Osteocyte (in vitro differentiated cells): Measurements from ENCODE around the gene FDXR. TPM values are rescaled to one million over a fixed set of nuclear protein-coding genes. Genes with fewer than 3 reads are reported as not detected.
A peak's percentile ranks its signal among the peaks of the same experiment; 100 is the strongest.

Source experiments
- DNase-seq: peaks from one replicate; pipeline ENCODE4 v3.0.0; 2021; ENCODE audit warnings: mixed read lengths; ENCODE audit not compliant: unreplicated experiment; ENCODE audit errors: extremely low spot score
- H3K27ac Mint-ChIP-seq: one replicate; pipeline ENCODE4 v1.8.0; 2021; ENCODE audit warnings: mild to moderate bottlenecking, mixed read lengths; ENCODE audit not compliant: unreplicated experiment
- H3K27me3 Mint-ChIP-seq: one replicate; pipeline ENCODE4 v1.8.0; 2021; ENCODE audit warnings: mixed read lengths; ENCODE audit not compliant: unreplicated experiment
- H3K36me3 Mint-ChIP-seq: one replicate; pipeline ENCODE4 v1.8.0; 2021; ENCODE audit warnings: mixed read lengths; ENCODE audit not compliant: unreplicated experiment
- H3K4me1 Mint-ChIP-seq: one replicate; pipeline ENCODE4 v1.8.0; 2021; ENCODE audit warnings: mixed read lengths; ENCODE audit not compliant: unreplicated experiment
- H3K4me3 Mint-ChIP-seq: one replicate; pipeline ENCODE4 v1.8.0; 2021; ENCODE audit warnings: mild to moderate bottlenecking, moderate library complexity, mixed read lengths; ENCODE audit not compliant: unreplicated experiment
- H3K9me3 Mint-ChIP-seq: one replicate; pipeline ENCODE4 v1.8.0; 2021; ENCODE audit warnings: mixed read lengths; ENCODE audit not compliant: unreplicated experiment
- total RNA-seq: library from RNA; stranded (reverse); gene quantifications from 2 replicates; pipeline ENCODE4 v1.2.1, GENCODE V29; 2021
- TF ChIP-seq, protein P1 (sequence below): fragments of 200-600 bp; sonication (generic); IDR thresholded peaks from 2 replicates; pipeline ENCODE4 v1.5.0; 2021; ENCODE audit warnings: antibody characterized with exemption, mild to moderate bottlenecking, moderate library complexity

The FDXR gene
- total RNA-seq, 1 donor from 2014 or later = 11.2 TPM

DNA sequence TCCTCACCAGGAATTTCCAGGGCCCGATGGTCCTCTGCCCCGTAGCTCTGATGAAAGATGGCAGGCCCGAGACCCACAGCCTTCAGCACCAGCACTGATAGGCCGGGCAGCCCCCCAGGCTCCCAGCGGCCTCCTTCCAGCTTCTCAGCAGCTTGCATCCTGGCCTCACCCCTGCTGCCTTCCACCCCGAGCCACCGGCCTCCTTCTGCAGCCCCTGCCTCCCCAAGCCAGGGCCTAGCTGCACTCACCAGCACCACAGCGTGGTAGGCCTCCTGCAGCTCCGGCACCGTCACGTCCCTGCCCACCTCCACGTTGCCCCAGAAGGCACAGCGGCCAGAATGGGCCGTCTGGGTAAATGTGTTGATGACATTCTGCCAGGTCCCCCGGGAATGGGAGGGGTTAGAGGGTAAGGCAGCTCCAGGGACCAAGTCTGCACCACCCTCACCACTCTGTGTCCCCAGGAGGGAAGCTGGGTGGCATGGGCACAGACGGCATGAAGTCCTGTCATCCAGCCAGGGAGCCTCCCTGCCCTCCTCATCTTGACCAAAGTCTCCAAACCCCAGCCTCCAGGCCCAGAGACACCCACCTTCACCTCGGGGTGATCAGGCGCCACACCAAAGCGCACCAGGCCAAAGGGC is 6.5 kb downstream of the FDXR start:
- Mint-ChIP-seq H3K9me3 (no peaks in the 10 kb centered on the region), H3K27ac (no peak overlapping the region)
- TF ChIP-seq, protein P1, sequence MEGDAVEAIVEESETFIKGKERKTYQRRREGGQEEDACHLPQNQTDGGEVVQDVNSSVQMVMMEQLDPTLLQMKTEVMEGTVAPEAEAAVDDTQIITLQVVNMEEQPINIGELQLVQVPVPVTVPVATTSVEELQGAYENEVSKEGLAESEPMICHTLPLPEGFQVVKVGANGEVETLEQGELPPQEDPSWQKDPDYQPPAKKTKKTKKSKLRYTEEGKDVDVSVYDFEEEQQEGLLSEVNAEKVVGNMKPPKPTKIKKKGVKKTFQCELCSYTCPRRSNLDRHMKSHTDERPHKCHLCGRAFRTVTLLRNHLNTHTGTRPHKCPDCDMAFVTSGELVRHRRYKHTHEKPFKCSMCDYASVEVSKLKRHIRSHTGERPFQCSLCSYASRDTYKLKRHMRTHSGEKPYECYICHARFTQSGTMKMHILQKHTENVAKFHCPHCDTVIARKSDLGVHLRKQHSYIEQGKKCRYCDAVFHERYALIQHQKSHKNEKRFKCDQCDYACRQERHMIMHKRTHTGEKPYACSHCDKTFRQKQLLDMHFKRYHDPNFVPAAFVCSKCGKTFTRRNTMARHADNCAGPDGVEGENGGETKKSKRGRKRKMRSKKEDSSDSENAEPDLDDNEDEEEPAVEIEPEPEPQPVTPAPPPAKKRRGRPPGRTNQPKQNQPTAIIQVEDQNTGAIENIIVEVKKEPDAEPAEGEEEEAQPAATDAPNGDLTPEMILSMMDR = no peak

DNA sequence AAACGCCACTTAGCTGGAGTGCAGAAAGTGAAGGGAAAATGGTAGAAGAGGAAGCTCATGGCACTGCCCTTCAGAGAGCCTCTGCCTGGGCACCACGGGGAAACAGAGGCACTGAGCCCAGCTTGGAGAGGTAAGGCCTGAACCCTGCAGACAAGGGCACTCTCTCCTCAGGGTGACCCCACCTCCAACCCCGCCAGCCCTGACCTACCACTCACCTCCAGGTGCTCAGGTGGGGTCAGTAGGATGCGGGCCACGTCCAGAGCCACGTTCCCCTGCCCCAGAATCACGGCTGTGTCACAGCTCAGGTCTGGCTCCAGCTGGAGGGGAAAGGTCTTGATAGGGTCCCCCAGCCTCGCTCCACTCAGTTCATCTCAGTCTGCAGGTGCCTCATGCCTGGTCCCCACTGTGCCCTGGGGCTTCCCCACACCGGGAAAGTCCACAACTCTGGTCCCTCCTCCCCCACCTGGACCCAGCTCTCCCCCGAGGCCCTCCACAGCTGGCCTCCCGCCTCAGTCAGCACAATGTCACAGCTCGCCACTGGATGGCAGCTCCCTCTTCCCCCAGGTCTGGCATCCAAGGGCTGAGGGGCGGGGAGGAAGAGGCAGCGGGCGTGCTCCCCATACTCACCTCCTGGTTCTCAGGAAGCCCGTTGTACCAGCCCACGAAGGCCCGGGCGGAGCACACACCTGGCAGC is 7.1 kb downstream of the FDXR start:
- TF ChIP-seq, protein P1 = no peak
- Mint-ChIP-seq H3K36me3 (peaks cover 7% of the 10 kb centered on the region), H3K4me1 (peaks cover 12% of the 10 kb centered on the region), H3K27ac (no peak overlapping the region), H3K27me3 (peaks cover 7% of the 10 kb centered on the region), H3K4me3 (no peak overlapping the region), H3K9me3 (no peaks in the 10 kb centered on the region)
- no peak for DNase-seq

More for the DNA sequence above, 6.5 kb downstream of the FDXR start:
- Mint-ChIP-seq H3K4me3 (no peak overlapping the region), H3K27me3 (peaks cover 7% of the 10 kb centered on the region), H3K4me1 (peaks cover 10% of the 10 kb centered on the region), H3K36me3 (peaks cover 7% of the 10 kb centered on the region)
- no peak for DNase-seq

DNA sequence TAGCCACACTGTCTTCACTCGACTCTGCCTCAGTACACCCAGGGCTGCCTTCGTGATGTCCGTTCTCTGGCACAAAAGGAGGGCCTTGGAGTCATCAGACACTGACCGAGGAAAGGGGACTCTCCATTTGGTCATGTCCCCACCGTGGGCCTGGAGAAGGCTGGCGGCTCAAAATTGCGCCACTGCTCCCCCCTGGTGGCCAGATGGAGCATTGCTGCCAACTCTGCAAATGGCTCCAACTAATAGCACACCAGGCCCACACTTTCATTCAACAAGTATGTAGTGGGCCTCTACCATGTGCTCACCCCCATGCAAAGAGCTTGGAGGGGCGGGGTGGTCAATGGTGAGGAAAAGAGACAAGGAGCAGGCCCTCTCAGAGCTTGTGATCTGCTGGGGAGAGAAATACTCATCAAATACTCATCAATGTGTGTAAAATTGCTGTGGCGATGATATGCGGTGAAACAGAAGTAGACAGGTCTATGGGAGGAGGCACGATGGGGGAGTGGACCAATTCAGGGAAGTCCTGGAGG is 7.9 kb downstream of the FDXR start:
- Mint-ChIP-seq H3K4me1 (peaks cover 15% of the 10 kb centered on the region), H3K36me3 (peaks cover 5% of the 10 kb centered on the region), H3K9me3 (no peaks in the 10 kb centered on the region), H3K27me3 (peaks cover 12% of the 10 kb centered on the region), H3K4me3 (no peak overlapping the region), H3K27ac (no peak overlapping the region)
- DNase-seq = peak; percentile 93
- TF ChIP-seq, protein P1 = peak; percentile 94

DNA sequence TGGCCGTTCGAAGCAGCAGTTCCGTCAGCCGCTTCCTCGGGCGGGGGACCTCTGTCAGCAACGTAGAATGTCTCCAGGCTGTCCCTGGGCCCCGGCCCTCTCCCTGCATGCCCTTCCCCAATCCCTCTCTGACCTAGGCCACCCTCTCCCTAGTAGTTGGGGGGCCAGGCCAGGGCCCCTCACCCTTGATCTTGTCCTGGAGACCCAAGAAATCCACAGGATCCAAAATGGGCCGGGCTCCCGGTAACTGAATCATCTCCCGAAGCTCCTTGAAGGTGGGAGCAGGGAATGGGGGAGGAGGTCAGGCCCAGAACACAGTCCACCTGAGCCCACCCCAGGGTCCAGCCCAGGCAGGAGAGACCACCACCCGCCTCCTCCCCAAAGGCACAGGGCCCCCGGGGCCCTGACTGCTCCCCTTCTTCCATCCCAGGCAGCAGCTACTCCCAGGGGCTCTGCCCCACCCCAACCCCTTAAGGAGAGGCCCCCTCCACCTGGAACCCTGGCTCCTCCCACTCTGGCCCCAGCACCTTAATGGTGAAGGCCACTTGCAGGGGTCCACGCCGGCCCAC is 8.4 kb downstream of the FDXR start:
- Mint-ChIP-seq H3K4me1 (peaks cover 15% of the 10 kb centered on the region), H3K27me3 (peaks cover 13% of the 10 kb centered on the region), H3K36me3 (peaks cover 5% of the 10 kb centered on the region), H3K27ac (no peak overlapping the region), H3K4me3 (no peak overlapping the region), H3K9me3 (no peaks in the 10 kb centered on the region)
- DNase-seq = no peak
- TF ChIP-seq, protein P1 = no peak
